Stimulated activated naive CD8-positive, alpha-beta T cell treated with anti-CD3 and anti-CD28 coated beads, Interleukin-15, Interleukin-2, amounts not matched to agents 100 ng/mL and 50 ng/mL, for 24 hours (primary cell): ENCODE measurements around the gene RLBP1.
A peak's percentile ranks its signal among the peaks of the same experiment; 100 is the strongest.

ENCODE experiments used
- H3K27ac Mint-ChIP-seq: one replicate; pipeline ENCODE4 v1.8.0; 2021; ENCODE audit warnings: mild to moderate bottlenecking, mixed read lengths
- H3K27me3 Mint-ChIP-seq: one replicate; pipeline ENCODE4 v1.8.0; 2021; ENCODE audit warnings: mixed read lengths
- H3K36me3 Mint-ChIP-seq: one replicate; pipeline ENCODE4 v1.8.0; 2021; ENCODE audit warnings: low read depth, mixed read lengths
- H3K4me1 Mint-ChIP-seq: one replicate; pipeline ENCODE4 v1.8.0; 2021; ENCODE audit warnings: low read depth, mixed read lengths
- H3K4me3 Mint-ChIP-seq: one replicate; pipeline ENCODE4 v1.8.0; 2021; ENCODE audit warnings: mild to moderate bottlenecking, mixed read lengths
- H3K9me3 Mint-ChIP-seq: one replicate; pipeline ENCODE4 v1.8.0; 2021; ENCODE audit warnings: mixed read lengths

The RLBP1 gene

DNA sequence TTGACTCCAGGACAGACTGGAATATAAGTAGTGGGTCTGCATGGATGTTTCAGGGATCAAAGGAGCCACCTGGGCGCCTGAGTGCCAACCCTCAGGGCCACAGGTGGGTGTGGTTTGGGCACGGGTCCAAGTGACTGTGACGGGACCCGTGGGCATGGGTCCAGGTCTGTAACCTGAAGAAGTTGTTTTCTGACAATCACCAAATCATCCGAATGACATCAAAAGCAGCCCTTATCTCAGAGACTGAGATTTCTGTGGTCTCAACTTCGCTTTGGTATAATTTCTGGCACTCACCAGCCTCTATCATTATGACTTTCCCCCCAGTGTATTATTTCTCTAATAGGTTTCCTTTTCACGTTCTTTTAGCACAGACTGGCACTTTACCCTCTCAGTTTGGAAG lies 24.4 kb downstream of the RLBP1 start:
- no peaks in the 10 kb centered on the region for H3K27me3 Mint-ChIP-seq
- H3K27ac Mint-ChIP-seq: peak overlapping the region; percentile 84
- H3K9me3 Mint-ChIP-seq: no peaks in the 10 kb centered on the region
- H3K4me1 Mint-ChIP-seq: peaks cover 21% of the 10 kb centered on the region
- peak overlapping the region; percentile 60 for H3K4me3 Mint-ChIP-seq
- H3K36me3 Mint-ChIP-seq: peaks cover 58% of the 10 kb centered on the region

DNA sequence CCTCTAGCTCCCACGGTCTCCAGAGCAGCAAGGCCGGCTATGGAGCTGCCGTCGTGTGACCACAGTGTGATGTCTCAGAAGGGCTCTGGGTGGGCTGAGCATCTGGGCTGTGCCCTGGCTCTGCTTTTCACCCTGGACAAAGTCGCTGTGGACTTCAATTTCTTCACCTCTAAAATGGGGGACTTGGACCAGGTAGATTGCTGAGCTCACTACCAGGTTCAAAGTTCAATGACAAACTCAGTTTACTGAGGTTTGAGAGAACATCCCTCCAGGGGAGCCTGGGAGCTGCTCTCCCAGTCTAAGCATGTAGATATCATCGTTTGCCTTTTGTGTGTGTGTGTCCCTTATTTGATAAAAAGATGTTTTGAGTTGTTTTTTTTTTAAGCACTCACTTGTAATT lies 25.1 kb downstream of the RLBP1 start:
- no peaks in the 10 kb centered on the region for H3K27me3 Mint-ChIP-seq
- no peaks in the 10 kb centered on the region for H3K9me3 Mint-ChIP-seq
- H3K4me3 Mint-ChIP-seq: no peak overlapping the region
- H3K27ac Mint-ChIP-seq: no peak overlapping the region
- H3K4me1 Mint-ChIP-seq: peaks cover 21% of the 10 kb centered on the region
- H3K36me3 Mint-ChIP-seq: peaks cover 58% of the 10 kb centered on the region

DNA sequence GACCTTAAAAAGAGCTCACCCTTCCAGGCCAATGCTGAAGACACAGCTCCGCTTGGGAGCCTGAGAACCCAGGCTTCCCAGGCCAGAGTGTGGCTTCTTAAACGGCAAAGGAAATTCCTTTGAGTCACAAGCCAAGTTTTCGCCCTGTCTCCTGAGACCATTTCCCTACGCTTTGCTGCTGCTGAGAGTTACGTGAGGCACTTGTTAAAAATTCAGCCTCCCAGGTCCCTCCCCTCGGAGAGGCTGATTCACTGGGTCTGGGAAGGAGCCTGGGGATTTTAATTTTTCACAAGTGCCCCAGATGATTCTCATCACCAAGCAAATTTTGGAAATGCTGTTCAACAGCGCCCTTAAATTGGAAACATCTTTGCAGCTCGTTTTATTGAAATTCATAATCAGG lies 25.5 kb downstream of the RLBP1 start:
- H3K36me3 Mint-ChIP-seq: peaks cover 58% of the 10 kb centered on the region
- H3K27ac Mint-ChIP-seq: no peak overlapping the region
- H3K4me3 Mint-ChIP-seq: no peak overlapping the region
- peaks cover 21% of the 10 kb centered on the region for H3K4me1 Mint-ChIP-seq
- no peaks in the 10 kb centered on the region for H3K27me3 Mint-ChIP-seq
- H3K9me3 Mint-ChIP-seq: no peaks in the 10 kb centered on the region

DNA sequence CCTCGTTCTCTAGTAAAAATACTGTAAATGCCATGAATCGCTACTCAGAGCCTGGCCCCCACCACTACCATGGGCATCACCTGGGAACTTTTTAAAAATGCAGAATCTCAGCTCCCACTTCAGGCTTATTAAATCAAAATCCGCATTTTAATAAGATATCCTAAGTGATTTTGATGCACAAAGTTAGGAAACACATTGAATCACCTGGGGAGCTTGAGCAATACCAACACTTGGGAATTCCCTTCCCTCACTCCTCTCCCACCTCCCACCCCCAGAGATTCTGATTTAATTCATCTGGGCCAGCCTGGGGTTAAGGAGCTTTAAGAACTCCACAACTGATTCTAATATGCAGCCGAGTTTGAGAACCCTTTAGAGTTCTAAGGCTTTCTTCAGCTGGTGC lies 26.8 kb downstream of the RLBP1 start:
- H3K36me3 Mint-ChIP-seq: peaks cover 66% of the 10 kb centered on the region
- peaks cover 21% of the 10 kb centered on the region for H3K4me1 Mint-ChIP-seq
- no peak overlapping the region for H3K4me3 Mint-ChIP-seq
- H3K9me3 Mint-ChIP-seq: no peaks in the 10 kb centered on the region
- no peak overlapping the region for H3K27ac Mint-ChIP-seq
- H3K27me3 Mint-ChIP-seq: no peaks in the 10 kb centered on the region

DNA sequence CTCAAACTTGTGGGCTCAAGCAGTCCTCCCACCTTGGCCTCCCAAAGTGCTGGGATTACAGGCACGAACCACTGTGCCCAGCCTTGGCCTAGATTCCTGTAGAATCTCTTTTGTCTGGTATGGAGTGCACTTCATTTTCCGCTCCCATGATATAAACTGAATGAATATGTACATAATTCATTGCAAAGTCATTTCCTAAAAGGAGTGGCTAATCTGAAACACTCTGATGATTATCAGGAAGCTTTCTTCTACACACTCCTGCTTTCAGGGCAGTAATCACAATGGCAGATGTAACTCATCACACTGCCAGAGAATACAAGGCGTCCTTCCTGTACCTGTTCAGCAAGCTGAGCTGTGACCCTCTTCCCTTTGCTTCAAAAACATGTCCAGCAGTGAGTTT lies 28.6 kb downstream of the RLBP1 start:
- H3K27me3 Mint-ChIP-seq: no peaks in the 10 kb centered on the region
- H3K4me3 Mint-ChIP-seq: no peak overlapping the region
- peaks cover 75% of the 10 kb centered on the region for H3K36me3 Mint-ChIP-seq
- H3K9me3 Mint-ChIP-seq: no peaks in the 10 kb centered on the region
- peaks cover 17% of the 10 kb centered on the region for H3K4me1 Mint-ChIP-seq
- H3K27ac Mint-ChIP-seq: peak overlapping the region; percentile 17

DNA sequence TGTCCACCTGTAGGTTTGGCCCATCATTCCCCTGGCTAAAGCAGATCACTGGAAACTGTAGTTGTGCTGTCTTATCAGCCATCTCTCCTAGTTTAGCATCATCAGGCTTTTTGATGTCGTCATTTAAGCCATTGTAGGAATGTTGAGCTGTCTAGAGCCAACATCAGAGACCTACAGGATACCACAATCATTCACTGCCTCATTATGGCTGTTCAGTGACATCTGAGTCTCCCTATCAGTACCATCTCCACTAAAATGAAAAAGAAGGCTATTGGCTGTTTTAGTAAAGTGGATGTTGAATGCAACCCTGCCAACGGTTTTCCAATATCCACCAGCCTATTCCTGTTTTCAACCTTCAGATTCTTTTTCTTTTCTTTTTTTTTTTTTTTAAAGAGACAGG lies 29.2 kb downstream of the RLBP1 start:
- H3K36me3 Mint-ChIP-seq: peaks cover 76% of the 10 kb centered on the region
- no peaks in the 10 kb centered on the region for H3K27me3 Mint-ChIP-seq
- H3K9me3 Mint-ChIP-seq: no peaks in the 10 kb centered on the region
- H3K4me3 Mint-ChIP-seq: no peak overlapping the region
- peak overlapping the region; percentile 57 for H3K27ac Mint-ChIP-seq
- H3K4me1 Mint-ChIP-seq: peaks cover 16% of the 10 kb centered on the region

GRCh38 chr15:89187986-89188514 lies 33.3 kb downstream of the RLBP1 start:
- H3K4me1 Mint-ChIP-seq: peaks cover 34% of the 10 kb centered on the region
- no peaks in the 10 kb centered on the region for H3K9me3 Mint-ChIP-seq
- no peaks in the 10 kb centered on the region for H3K27me3 Mint-ChIP-seq
- H3K27ac Mint-ChIP-seq: no peak overlapping the region
- no peak overlapping the region for H3K4me3 Mint-ChIP-seq
- H3K36me3 Mint-ChIP-seq: peaks cover 74% of the 10 kb centered on the region

GRCh38 chr15:89187301-89187985 lies 33.9 kb downstream of the RLBP1 start:
- H3K36me3 Mint-ChIP-seq: peaks cover 74% of the 10 kb centered on the region
- H3K27ac Mint-ChIP-seq: no peak overlapping the region

GRCh38 chr15:89186803-89187202 lies 34.6 kb downstream of the RLBP1 start:
- Mint-ChIP-seq H3K27me3 (no peaks in the 10 kb centered on the region), H3K4me3 (no peak overlapping the region), H3K4me1 (peaks cover 38% of the 10 kb centered on the region), H3K36me3 (peaks cover 74% of the 10 kb centered on the region), H3K27ac (peak overlapping the region; percentile 58), H3K9me3 (no peaks in the 10 kb centered on the region)

More at GRCh38 chr15:89187301-89187985, 33.9 kb downstream of the RLBP1 start:
- no peaks in the 10 kb centered on the region for H3K27me3 Mint-ChIP-seq
- no peaks in the 10 kb centered on the region for H3K9me3 Mint-ChIP-seq
- no peak overlapping the region for H3K4me3 Mint-ChIP-seq
- peaks cover 38% of the 10 kb centered on the region for H3K4me1 Mint-ChIP-seq

DNA sequence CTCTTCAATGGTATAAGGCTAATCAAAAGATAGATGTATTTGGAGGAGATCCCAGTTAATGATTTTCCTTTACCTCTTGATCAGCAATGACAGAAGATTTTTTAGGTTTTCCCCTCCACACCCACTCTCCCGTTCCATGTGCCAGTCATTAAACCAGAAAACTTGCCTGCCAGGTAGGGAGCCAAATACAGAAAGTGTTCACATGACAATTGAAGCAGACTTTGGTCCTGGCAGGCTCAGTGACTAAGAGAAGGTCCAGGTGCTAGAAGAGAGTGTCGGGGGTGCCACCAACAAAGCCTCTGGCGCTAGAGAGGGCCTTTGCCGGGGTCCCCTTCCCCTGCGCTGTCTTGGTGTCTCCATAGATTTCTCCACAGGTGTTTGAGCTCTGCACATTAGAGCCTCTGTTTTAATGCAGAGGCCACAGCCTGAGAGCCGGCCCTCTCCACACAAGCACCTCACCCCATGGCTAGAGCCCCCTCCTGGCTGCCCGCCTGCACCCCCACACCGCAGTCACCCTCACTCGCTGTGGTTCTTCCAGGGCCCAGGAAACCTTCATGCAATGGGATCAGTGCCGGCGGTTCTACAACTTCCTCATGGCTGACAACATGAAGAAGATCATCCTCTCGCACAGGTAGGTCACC lies 36.4 kb downstream of the RLBP1 start:
- Mint-ChIP-seq H3K4me1 (peaks cover 54% of the 10 kb centered on the region), H3K36me3 (peaks cover 68% of the 10 kb centered on the region), H3K27ac (peak overlapping the region; percentile 61), H3K27me3 (no peaks in the 10 kb centered on the region), H3K4me3 (no peak overlapping the region), H3K9me3 (no peaks in the 10 kb centered on the region)

- Mint-ChIP-seq H3K36me3 (peaks cover 62% of the 10 kb centered on the region), H3K4me1 (peaks cover 60% of the 10 kb centered on the region), H3K27me3 (no peaks in the 10 kb centered on the region), H3K9me3 (no peaks in the 10 kb centered on the region), H3K4me3 (no peak overlapping the region), H3K27ac (peak overlapping the region; percentile 61)
Observed at GRCh38 chr15:89184357-89184756, 37.0 kb downstream of the RLBP1 start.

GRCh38 chr15:89179966-89180875 lies 41.2 kb downstream of the RLBP1 start:
- peaks cover 64% of the 10 kb centered on the region for H3K36me3 Mint-ChIP-seq
- no peaks in the 10 kb centered on the region for H3K9me3 Mint-ChIP-seq
- peaks cover 63% of the 10 kb centered on the region for H3K4me1 Mint-ChIP-seq
- peak overlapping the region; percentile 54 for H3K4me3 Mint-ChIP-seq
- peak overlapping the region; percentile 97 for H3K27ac Mint-ChIP-seq
- H3K27me3 Mint-ChIP-seq: no peaks in the 10 kb centered on the region

GRCh38 chr15:89178307-89178977 lies 42.9 kb downstream of the RLBP1 start:
- peaks cover 55% of the 10 kb centered on the region for H3K36me3 Mint-ChIP-seq
- H3K9me3 Mint-ChIP-seq: no peaks in the 10 kb centered on the region
- peaks cover 49% of the 10 kb centered on the region for H3K4me1 Mint-ChIP-seq
- no peak overlapping the region for H3K4me3 Mint-ChIP-seq
- H3K27me3 Mint-ChIP-seq: no peaks in the 10 kb centered on the region
- peak overlapping the region; percentile 97 for H3K27ac Mint-ChIP-seq

GRCh38 chr15:89177633-89178306 lies 43.6 kb downstream of the RLBP1 start:
- H3K9me3 Mint-ChIP-seq: no peaks in the 10 kb centered on the region
- H3K27me3 Mint-ChIP-seq: no peaks in the 10 kb centered on the region
- no peak overlapping the region for H3K4me3 Mint-ChIP-seq
- peaks cover 48% of the 10 kb centered on the region for H3K36me3 Mint-ChIP-seq
- H3K4me1 Mint-ChIP-seq: peaks cover 46% of the 10 kb centered on the region
- peak overlapping the region; percentile 74 for H3K27ac Mint-ChIP-seq
